ENCODE data around the gene RNASEH1. TPM values are rescaled to one million over a fixed set of nuclear protein-coding genes. Genes with fewer than 3 reads are reported as not detected.
"Not testable (repeated sequence)": the region's sequence is repeated elsewhere in the genome, so short reads cannot be mapped to it uniquely, and the experiment has no call there.

The RNASEH1 gene
- total and polyA plus RNA-seq, 4 donors, result 10.2 to 18.7 (median 12.9) TPM

- TF ChIP-seq TAF1 (conservative IDR thresholded peaks at IDR 0.05), result no peak
Measured at GRCh38 chr2:3571284-3571683, 13.2 kb upstream of the RNASEH1 start (continued).

DNA sequence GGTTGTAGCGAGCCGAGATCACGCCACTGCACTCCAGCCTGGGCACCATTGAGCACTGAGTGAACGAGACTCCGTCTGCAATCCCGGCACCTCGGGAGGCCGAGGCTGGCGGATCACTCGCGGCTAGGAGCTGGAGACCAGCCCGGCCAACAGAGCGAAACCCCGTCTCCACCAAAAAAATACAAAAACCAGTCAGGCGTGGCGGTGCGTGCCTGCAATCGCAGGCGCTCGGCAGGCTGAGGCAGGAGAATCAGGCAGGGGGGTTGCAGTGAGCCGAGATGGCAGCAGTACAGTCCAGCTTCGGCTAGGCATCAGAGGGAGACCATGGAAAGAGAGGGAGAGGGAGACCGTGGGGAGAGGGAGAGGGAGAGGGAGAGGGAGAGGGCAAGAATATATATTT, 11.5 kb upstream of the RNASEH1 start:
- not testable (repeated sequence) for DNase-seq (ENCODE audit: low spot score); H3K27ac ChIP-seq (ENCODE audit: low read depth in 1 of 2, low read length in 2 of 2); H3K9me3 ChIP-seq (ENCODE audit: control insufficient read depth in 4 of 4, low read length in 3 of 4); H3K27me3 ChIP-seq (ENCODE audit: control insufficient read depth in 4 of 4, insufficient read depth in 4 of 4, low read length in 3 of 4); H3K4me3 ChIP-seq (ENCODE audit: low read depth in 1 of 3, low read length in 3 of 3); H3K9ac ChIP-seq (ENCODE audit: low read depth in 1 of 2, low read length in 2 of 2); H3K36me3 ChIP-seq (ENCODE audit: control insufficient read depth in 4 of 4, insufficient read depth in 3 of 4, low read depth in 1 of 4, low read length in 3 of 4)
- WGBS, result 97% methylated on average over 19 of the region's 23 CpGs
- peaks cover 3 to 10% (median 6%) of the 10 kb centered on the region in 4 donors for H3K4me1 ChIP-seq (ENCODE audit: control insufficient read depth in 4 of 4, insufficient read depth in 4 of 4, low read length in 3 of 4)

DNA sequence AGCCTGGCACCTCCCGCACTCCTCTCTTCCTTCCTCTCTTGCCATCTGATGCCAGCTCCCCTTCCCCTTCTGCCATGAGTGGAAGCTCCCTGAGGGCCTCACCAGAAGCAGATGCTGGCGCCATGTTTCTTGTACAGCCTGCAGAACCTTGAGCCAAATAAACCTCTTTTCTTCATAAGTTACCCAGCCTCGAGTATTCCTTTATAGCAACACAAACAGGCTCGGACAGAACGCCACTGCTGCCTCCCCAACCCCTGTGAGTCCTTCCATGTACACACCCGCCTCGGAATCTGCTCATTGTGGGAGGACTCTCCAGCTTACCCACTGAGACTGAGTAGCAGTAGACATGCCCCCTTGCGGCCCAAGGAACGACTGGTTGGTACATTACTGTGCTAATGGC, 8.7 kb upstream of the RNASEH1 start:
- H3K9ac ChIP-seq (ENCODE audit: low read depth in 1 of 2, low read length in 2 of 2), result no peak overlapping the region
- no peak overlapping the region for H3K27ac ChIP-seq (ENCODE audit: low read depth in 1 of 2, low read length in 2 of 2)
- H3K9me3 ChIP-seq (ENCODE audit: control insufficient read depth in 4 of 4, low read length in 3 of 4), result no peaks in the 10 kb centered on the region
- H3K27me3 ChIP-seq (ENCODE audit: control insufficient read depth in 4 of 4, insufficient read depth in 4 of 4, low read length in 3 of 4), result no peaks in the 10 kb centered on the region
- 95% methylated on average over 9 of the region's 9 CpGs for WGBS
- DNase-seq (ENCODE audit: low spot score), result no peak
- no peaks in the 10 kb centered on the region for H3K4me1 ChIP-seq (ENCODE audit: control insufficient read depth in 4 of 4, insufficient read depth in 4 of 4, low read length in 3 of 4)
- H3K4me3 ChIP-seq (ENCODE audit: low read depth in 1 of 3, low read length in 3 of 3), result no peak overlapping the region
- TF ChIP-seq SP1 (IDR thresholded peaks at IDR 0.05) (no peak), YY1 (IDR thresholded peaks at IDR 0.05) (no peak), MAX (IDR thresholded peaks at IDR 0.05) (no peak), FOXA1 (IDR thresholded peaks at IDR 0.05) (no peak), RXRA (IDR thresholded peaks at IDR 0.05) (no peak), TAF1 (conservative IDR thresholded peaks at IDR 0.05) (no peak), RAD21 (IDR thresholded peaks at IDR 0.05) (no peak), HNF4A (conservative IDR thresholded peaks at IDR 0.05) (no peak), HNF4G (IDR thresholded peaks at IDR 0.05) (no peak), JUND (IDR thresholded peaks at IDR 0.05) (no peak)
- TF ChIP-seq, protein P1, sequence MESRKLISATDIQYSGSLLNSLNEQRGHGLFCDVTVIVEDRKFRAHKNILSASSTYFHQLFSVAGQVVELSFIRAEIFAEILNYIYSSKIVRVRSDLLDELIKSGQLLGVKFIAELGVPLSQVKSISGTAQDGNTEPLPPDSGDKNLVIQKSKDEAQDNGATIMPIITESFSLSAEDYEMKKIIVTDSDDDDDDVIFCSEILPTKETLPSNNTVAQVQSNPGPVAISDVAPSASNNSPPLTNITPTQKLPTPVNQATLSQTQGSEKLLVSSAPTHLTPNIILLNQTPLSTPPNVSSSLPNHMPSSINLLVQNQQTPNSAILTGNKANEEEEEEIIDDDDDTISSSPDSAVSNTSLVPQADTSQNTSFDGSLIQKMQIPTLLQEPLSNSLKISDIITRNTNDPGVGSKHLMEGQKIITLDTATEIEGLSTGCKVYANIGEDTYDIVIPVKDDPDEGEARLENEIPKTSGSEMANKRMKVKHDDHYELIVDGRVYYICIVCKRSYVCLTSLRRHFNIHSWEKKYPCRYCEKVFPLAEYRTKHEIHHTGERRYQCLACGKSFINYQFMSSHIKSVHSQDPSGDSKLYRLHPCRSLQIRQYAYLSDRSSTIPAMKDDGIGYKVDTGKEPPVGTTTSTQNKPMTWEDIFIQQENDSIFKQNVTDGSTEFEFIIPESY (IDR thresholded peaks at IDR 0.05), result no peak
- TF ChIP-seq, protein P2, sequence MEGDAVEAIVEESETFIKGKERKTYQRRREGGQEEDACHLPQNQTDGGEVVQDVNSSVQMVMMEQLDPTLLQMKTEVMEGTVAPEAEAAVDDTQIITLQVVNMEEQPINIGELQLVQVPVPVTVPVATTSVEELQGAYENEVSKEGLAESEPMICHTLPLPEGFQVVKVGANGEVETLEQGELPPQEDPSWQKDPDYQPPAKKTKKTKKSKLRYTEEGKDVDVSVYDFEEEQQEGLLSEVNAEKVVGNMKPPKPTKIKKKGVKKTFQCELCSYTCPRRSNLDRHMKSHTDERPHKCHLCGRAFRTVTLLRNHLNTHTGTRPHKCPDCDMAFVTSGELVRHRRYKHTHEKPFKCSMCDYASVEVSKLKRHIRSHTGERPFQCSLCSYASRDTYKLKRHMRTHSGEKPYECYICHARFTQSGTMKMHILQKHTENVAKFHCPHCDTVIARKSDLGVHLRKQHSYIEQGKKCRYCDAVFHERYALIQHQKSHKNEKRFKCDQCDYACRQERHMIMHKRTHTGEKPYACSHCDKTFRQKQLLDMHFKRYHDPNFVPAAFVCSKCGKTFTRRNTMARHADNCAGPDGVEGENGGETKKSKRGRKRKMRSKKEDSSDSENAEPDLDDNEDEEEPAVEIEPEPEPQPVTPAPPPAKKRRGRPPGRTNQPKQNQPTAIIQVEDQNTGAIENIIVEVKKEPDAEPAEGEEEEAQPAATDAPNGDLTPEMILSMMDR (IDR thresholded peaks at IDR 0.05; ENCODE audit: low read depth, low read length, missing input control), result no peak
- TF ChIP-seq, protein P3, sequence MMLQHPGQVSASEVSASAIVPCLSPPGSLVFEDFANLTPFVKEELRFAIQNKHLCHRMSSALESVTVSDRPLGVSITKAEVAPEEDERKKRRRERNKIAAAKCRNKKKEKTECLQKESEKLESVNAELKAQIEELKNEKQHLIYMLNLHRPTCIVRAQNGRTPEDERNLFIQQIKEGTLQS (IDR thresholded peaks at IDR 0.05), result no peak
- H3K36me3 ChIP-seq (ENCODE audit: control insufficient read depth in 4 of 4, insufficient read depth in 3 of 4, low read depth in 1 of 4, low read length in 3 of 4), result no peaks in the 10 kb centered on the region

GRCh38 chr2:3565117-3565516, 7.0 kb upstream of the RNASEH1 start:
- Histone ChIP-seq H3K27me3 (ENCODE audit: control insufficient read depth in 4 of 4, insufficient read depth in 4 of 4, low read length in 3 of 4) (no peaks in the 10 kb centered on the region), H3K4me1 (ENCODE audit: control insufficient read depth in 4 of 4, insufficient read depth in 4 of 4, low read length in 3 of 4) (no peaks in the 10 kb centered on the region), H3K4me3 (ENCODE audit: low read depth in 1 of 3, low read length in 3 of 3) (no peak overlapping the region), H3K36me3 (ENCODE audit: control insufficient read depth in 4 of 4, insufficient read depth in 3 of 4, low read depth in 1 of 4, low read length in 3 of 4) (no peaks in the 10 kb centered on the region), H3K27ac (ENCODE audit: low read depth in 1 of 2, low read length in 2 of 2) (no peak overlapping the region), H3K9ac (ENCODE audit: low read depth in 1 of 2, low read length in 2 of 2) (no peak overlapping the region), H3K9me3 (ENCODE audit: control insufficient read depth in 4 of 4, low read length in 3 of 4) (no peaks in the 10 kb centered on the region)
- 93% methylated on average over 6 of the region's 6 CpGs for WGBS
- no peak for DNase-seq (ENCODE audit: low spot score)
- TF ChIP-seq NR2F2 (IDR thresholded peaks at IDR 0.05) (no peak), FOXA1 (IDR thresholded peaks at IDR 0.05) (no peak), EGR1 (IDR thresholded peaks at IDR 0.05; ENCODE audit: low read depth in 2 of 2) (no peak), SP1 (IDR thresholded peaks at IDR 0.05) (no peak)
- TF ChIP-seq, protein P1 (IDR thresholded peaks at IDR 0.05), result no peak
- TF ChIP-seq, protein P2 (IDR thresholded peaks at IDR 0.05; ENCODE audit: low read depth, low read length, missing input control), result no peak
